ENCODE data around the gene SLC26A1. TPM values are rescaled to one million over a fixed set of nuclear protein-coding genes. Genes with fewer than 3 reads are reported as not detected.

SLC26A1 gene
- total RNA-seq, 1 donor from 2014 or later, result under 0.01 TPM

DNA sequence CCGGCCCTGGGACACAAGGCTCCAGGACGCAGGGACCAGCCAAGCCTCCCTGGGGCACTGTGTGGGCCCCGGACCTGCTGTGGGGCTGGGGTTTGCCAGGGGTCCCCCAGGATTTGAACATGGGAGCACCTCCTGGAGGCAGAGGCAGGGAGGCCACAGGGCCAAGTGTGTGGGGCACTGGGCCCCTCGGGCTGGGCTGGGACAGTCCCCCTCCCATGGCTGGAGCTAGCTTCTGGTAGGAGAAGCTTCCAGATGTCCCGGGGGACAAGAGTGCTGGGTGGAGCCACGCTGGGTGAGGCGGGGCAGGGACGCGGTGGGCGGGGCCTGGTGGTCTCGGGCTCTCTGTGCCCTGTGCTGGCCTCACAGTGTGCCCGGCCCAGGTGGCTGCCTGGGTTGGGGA, 36.8 kb upstream of the SLC26A1 start:
- peaks cover 8% of the 10 kb centered on the region for H3K27me3 ChIP-seq (ENCODE audit: control insufficient read depth, insufficient read depth, low read length)
- DNase-seq (ENCODE audit: low read depth) (no peak), FAIRE-seq (no peak)
- H3K4me3 ChIP-seq (ENCODE audit: low read depth, low read length), result no peak overlapping the region
- H3K36me3 ChIP-seq (ENCODE audit: control insufficient read depth, insufficient read depth, low read length), result peaks cover 5% of the 10 kb centered on the region
- TF ChIP-seq, protein P1, sequence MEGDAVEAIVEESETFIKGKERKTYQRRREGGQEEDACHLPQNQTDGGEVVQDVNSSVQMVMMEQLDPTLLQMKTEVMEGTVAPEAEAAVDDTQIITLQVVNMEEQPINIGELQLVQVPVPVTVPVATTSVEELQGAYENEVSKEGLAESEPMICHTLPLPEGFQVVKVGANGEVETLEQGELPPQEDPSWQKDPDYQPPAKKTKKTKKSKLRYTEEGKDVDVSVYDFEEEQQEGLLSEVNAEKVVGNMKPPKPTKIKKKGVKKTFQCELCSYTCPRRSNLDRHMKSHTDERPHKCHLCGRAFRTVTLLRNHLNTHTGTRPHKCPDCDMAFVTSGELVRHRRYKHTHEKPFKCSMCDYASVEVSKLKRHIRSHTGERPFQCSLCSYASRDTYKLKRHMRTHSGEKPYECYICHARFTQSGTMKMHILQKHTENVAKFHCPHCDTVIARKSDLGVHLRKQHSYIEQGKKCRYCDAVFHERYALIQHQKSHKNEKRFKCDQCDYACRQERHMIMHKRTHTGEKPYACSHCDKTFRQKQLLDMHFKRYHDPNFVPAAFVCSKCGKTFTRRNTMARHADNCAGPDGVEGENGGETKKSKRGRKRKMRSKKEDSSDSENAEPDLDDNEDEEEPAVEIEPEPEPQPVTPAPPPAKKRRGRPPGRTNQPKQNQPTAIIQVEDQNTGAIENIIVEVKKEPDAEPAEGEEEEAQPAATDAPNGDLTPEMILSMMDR (IDR thresholded peaks at IDR 0.05; ENCODE audit: insufficient read depth, low read length, severe bottlenecking), result no peak

DNA sequence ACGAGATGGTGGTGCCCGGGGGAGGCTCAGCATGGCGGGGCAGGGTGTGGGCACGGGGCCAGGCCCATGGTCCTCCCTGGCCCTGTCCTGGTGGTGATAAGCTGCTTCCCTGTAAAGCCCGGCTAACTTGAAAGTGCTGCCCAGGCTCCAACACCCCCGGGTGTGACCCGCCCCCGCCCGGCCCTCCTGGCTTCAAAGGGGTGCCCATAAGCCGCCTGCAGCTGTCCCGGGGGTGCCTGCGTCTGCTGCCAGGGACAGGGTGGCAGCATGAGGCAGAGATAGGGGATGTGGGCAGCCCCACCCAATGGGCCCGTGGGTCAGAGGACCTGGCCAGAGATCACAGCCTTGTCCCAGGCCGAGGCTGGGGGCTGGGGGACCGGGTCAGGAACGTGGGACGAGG, 36.3 kb upstream of the SLC26A1 start:
- TF ChIP-seq, protein P1 (IDR thresholded peaks at IDR 0.05; ENCODE audit: insufficient read depth, low read length, severe bottlenecking), result no peak
- DNase-seq (ENCODE audit: low read depth), result no peak
- H3K36me3 ChIP-seq (ENCODE audit: control insufficient read depth, insufficient read depth, low read length), result peaks cover 5% of the 10 kb centered on the region
- peaks cover 8% of the 10 kb centered on the region for H3K27me3 ChIP-seq (ENCODE audit: control insufficient read depth, insufficient read depth, low read length)
- H3K4me3 ChIP-seq (ENCODE audit: low read depth, low read length), result no peak overlapping the region
- FAIRE-seq, result no peak

DNA sequence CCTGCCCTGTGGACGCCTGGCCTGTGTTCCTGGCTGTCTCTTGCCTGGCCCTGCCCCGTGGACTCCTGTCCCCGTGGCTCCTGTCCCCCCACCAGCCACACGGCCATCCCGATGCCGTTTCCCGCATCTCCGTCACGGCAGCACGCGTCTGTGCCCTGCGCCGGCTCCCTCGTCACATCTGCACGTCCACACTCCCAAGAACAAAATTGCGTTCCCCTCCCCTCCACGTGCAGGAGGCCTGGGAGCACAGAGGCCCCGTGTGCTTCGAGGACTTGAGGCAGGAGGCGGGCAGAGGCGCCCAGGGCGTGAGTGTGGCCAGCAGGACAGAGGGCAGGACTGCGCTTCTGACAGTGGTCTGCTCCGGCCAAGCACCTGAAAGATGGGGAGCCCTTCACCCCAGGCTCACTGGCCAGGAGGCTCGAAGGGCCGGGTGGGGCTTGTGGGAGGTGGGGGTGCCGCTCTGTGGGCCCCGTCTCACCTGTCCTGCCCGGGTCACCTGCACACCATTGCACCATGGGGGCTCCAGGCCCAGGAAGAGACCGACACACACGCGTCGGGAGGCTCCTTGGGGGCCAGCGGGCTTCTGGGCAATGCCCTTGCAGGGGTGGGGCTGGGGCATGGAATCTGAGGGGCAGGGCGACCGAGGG, 35.5 kb upstream of the SLC26A1 start:
- Histone ChIP-seq H3K36me3 (ENCODE audit: control insufficient read depth, insufficient read depth, low read length) (peaks cover 5% of the 10 kb centered on the region), H3K27me3 (ENCODE audit: control insufficient read depth, insufficient read depth, low read length) (peaks cover 8% of the 10 kb centered on the region), H3K4me3 (ENCODE audit: low read depth, low read length) (no peak overlapping the region)
- FAIRE-seq (no peak), DNase-seq (ENCODE audit: low read depth) (no peak)
- TF ChIP-seq, protein P1 (IDR thresholded peaks at IDR 0.05; ENCODE audit: insufficient read depth, low read length, severe bottlenecking), result no peak

DNA sequence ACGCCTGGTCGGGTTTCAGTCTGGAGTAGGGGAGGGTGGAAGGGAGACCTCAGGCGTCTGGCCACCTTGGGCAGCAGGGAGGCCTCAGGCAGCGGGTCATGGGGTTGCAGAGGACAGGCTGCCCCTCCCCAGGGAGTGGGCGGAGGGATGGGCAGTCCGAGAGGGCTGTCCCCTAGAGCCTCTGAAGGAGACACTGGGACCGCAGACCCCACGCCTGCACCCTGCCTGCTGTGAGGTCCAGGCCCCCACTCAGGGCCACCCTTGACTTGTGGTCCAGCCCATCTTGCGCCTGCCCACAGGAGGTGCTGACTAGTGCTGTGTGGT, 34.7 kb upstream of the SLC26A1 start:
- FAIRE-seq, result no peak
- DNase-seq (ENCODE audit: low read depth), result no peak
- peaks cover 5% of the 10 kb centered on the region for H3K36me3 ChIP-seq (ENCODE audit: control insufficient read depth, insufficient read depth, low read length)
- peaks cover 5% of the 10 kb centered on the region for H3K27me3 ChIP-seq (ENCODE audit: control insufficient read depth, insufficient read depth, low read length)
- TF ChIP-seq, protein P1 (IDR thresholded peaks at IDR 0.05; ENCODE audit: insufficient read depth, low read length, severe bottlenecking), result no peak
- H3K4me3 ChIP-seq (ENCODE audit: low read depth, low read length), result no peak overlapping the region

DNA sequence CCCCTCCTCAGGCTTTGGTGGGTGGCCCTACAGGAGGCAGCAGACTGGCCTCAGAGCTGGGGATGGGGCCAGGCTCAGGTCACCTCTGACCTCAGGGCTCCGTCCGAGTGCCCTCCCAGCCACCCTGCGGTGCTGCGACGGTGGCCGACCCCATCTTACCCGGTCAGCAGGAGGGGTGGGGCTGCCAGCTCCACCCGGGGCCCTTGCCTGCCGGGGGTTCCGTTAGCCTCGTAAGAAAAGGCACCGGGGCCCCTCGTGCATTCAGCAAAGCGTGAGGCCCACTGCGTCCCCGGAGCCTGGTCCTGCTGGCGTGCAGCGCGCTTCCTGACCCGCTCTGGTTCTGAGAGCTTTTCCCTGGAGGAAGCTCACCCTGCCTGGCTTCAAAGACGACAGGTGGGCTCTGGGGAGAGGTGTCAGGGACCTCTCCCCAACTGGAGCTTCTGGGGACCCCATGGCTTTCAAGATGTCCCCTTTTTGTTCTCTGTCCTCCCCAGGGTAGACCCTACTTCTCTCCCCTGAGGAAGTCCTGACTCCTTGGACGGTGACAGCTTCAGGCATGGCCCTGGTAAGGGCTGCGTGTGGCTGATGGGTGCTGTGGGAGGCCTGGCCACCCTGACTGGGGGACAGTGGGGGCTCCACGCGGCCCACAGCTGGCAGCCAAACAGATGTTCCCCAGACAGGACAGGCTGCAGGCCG, 34.2 kb upstream of the SLC26A1 start:
- no peak for DNase-seq (ENCODE audit: low read depth)

More for the DNA sequence above, 34.2 kb upstream of the SLC26A1 start:
- Histone ChIP-seq H3K36me3 (ENCODE audit: control insufficient read depth, insufficient read depth, low read length) (peaks cover 6% of the 10 kb centered on the region), H3K27me3 (ENCODE audit: control insufficient read depth, insufficient read depth, low read length) (peaks cover 3% of the 10 kb centered on the region), H3K4me3 (ENCODE audit: low read depth, low read length) (no peak overlapping the region)
- FAIRE-seq, result no peak
- TF ChIP-seq, protein P1 (IDR thresholded peaks at IDR 0.05; ENCODE audit: insufficient read depth, low read length, severe bottlenecking), result no peak
